ENCODE data around the gene SORBS1. TPM values are rescaled to one million over a fixed set of nuclear protein-coding genes. Genes with fewer than 3 reads are reported as not detected.

Gene SORBS1
- total RNA-seq, 2 experiments from 2014 or later: 0.13 to 0.70 TPM

GRCh38 chr10:95275726-95276366 is 285.3 kb downstream of the SORBS1 start:
- intact Hi-C loops (cut with micrococcal nuclease): no loop called here
- H3K27ac Mint-ChIP-seq: no peak overlapping the region
- no peak for ATAC-seq
- ChIA-PET POLR2A (no interaction called here), CTCF (no interaction called here)
- TF ChIP-seq CTCF (IDR thresholded peaks at IDR 0.05): no peak
- DNase-seq: no peak
- no peak overlapping the region for H3K4me3 Mint-ChIP-seq
- H3K4me1 Mint-ChIP-seq (ENCODE audit: low read depth): no peaks in the 10 kb centered on the region
- H3K36me3 Mint-ChIP-seq (ENCODE audit: low read depth): no peaks in the 10 kb centered on the region
- no peaks in the 10 kb centered on the region for H3K27me3 Mint-ChIP-seq
- no peaks in the 10 kb centered on the region for H3K9me3 Mint-ChIP-seq

DNA sequence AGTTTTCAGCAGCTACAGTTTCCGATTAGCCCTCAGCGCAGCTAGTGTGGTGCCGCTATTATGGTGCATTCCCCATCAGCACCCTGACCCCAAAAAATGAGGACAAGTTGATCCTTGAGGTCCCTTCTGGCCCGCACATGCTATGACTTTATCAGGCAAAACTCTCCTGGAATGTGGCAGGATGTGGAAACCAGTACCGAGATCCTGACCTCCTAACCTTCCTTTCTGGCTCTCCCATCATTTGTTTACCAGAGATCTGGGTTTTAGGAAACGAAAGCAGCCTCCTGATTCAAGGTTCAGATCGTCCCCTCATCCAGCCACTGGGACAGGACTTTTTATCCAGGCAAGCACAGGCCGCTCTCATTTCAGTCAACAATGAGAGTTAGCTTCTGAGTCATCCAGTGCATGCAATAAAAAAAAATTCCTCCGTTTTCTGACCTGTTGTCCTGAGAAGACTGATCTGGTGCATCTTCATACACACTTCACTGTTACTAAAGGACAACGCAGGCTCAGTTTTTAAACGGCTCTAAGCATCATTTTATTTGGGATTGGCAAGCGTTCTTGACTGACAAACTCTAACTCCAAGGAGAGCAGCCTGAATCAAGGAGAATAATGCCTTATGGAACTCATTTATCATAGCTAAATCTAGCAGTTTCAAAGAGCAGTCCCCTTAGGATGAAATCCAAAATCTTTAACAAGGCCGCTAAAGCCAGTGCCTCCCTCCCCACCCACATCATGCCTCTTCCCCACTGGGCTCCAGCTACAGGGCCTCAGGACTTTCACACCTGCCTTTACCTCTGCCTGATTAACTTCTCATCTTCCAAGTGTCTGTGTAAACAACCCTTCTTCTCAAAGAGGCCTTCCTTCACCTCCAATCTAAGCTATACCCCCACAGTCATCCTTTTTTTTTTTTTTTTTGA is 287.5 kb downstream of the SORBS1 start:
- H3K4me3 Mint-ChIP-seq: no peak overlapping the region
- no peak for DNase-seq
- POLR2A ChIA-PET: no interaction called here
- H3K36me3 Mint-ChIP-seq (ENCODE audit: low read depth): no peaks in the 10 kb centered on the region
- intact Hi-C loops (cut with micrococcal nuclease): no loop called here
- ATAC-seq: no peak
- H3K27ac Mint-ChIP-seq: no peak overlapping the region
- CTCF ChIA-PET: interaction anchor here (1.5 kb wide), 1 partner anchor 28 kb away, joined by 4 read pairs; no protein-coding TSS in a partner anchor
- H3K27me3 Mint-ChIP-seq: no peaks in the 10 kb centered on the region
- no peak for TF ChIP-seq CTCF (IDR thresholded peaks at IDR 0.05)
- no peaks in the 10 kb centered on the region for H3K4me1 Mint-ChIP-seq (ENCODE audit: low read depth)
- H3K9me3 Mint-ChIP-seq: no peaks in the 10 kb centered on the region

- ChIA-PET POLR2A (no interaction called here), CTCF (interaction anchor here (1.4 to 1.6 kb wide), 2 partner anchors 10 to 94 kb away, joined by 3 to 4 read pairs; no protein-coding TSS in a partner anchor)
- intact Hi-C loops (cut with micrococcal nuclease): no loop called here
- ATAC-seq: no peak
- Mint-ChIP-seq H3K9me3 (no peaks in the 10 kb centered on the region), H3K36me3 (ENCODE audit: low read depth) (no peaks in the 10 kb centered on the region), H3K4me3 (no peak overlapping the region), H3K27me3 (no peaks in the 10 kb centered on the region), H3K27ac (no peak overlapping the region), H3K4me1 (ENCODE audit: low read depth) (no peaks in the 10 kb centered on the region)
- no peak for TF ChIP-seq CTCF (IDR thresholded peaks at IDR 0.05)
- DNase-seq: no peak
These were observed 292.7 kb downstream of the SORBS1 start for GRCh38 chr10:95268438-95268837.

- no peak for TF ChIP-seq CTCF (IDR thresholded peaks at IDR 0.05)
- intact Hi-C loops (cut with micrococcal nuclease): no loop called here
- Mint-ChIP-seq H3K27me3 (no peaks in the 10 kb centered on the region), H3K9me3 (no peaks in the 10 kb centered on the region), H3K27ac (no peak overlapping the region), H3K4me1 (ENCODE audit: low read depth) (no peaks in the 10 kb centered on the region), H3K4me3 (no peak overlapping the region), H3K36me3 (ENCODE audit: low read depth) (no peaks in the 10 kb centered on the region)
- DNase-seq (no peak), ATAC-seq (no peak)
- ChIA-PET POLR2A (no interaction called here), CTCF (interaction anchor here (1.0 to 1.8 kb wide), 2 partner anchors 21 to 24 kb away, joined by 4 to 5 read pairs; no protein-coding TSS in a partner anchor)
These were observed 293.9 kb downstream of the SORBS1 start for GRCh38 chr10:95267251-95267650.

DNA sequence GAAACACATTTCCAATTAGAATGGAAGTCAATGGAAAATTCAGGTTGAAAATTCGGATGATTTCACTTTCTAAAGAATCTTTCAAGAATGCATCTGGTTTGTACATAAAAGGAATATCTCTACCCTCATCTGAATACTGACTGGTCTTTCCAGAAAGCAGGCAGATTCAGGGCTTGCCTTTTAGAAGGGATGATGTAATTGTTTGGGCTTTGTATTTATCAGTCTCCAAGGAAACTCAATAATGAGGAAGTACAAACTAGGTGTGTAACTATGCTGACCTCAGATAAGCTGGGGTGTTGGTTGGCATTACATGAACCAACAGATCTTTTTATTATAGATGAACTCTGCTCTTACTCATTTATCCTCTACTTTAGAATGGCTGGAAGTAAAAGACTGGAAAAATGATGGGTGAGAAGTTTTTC is 294.5 kb downstream of the SORBS1 start:
- no peaks in the 10 kb centered on the region for H3K36me3 Mint-ChIP-seq (ENCODE audit: low read depth)
- DNase-seq (no peak), ATAC-seq (no peak)
- no peaks in the 10 kb centered on the region for H3K9me3 Mint-ChIP-seq
- no peak overlapping the region for H3K27ac Mint-ChIP-seq
- H3K4me3 Mint-ChIP-seq: no peak overlapping the region
- no peaks in the 10 kb centered on the region for H3K27me3 Mint-ChIP-seq
- H3K4me1 Mint-ChIP-seq (ENCODE audit: low read depth): no peaks in the 10 kb centered on the region
- TF ChIP-seq CTCF (IDR thresholded peaks at IDR 0.05): no peak
- CTCF ChIA-PET: interaction anchor here (1.0 to 1.8 kb wide), 2 partner anchors 20 to 23 kb away, joined by 4 to 5 read pairs; no protein-coding TSS in a partner anchor
- POLR2A ChIA-PET: no interaction called here
- intact Hi-C loops (cut with micrococcal nuclease): no loop called here
